GM12865 (cell line): ENCODE results near the gene QPRT.
A peak's percentile ranks its signal among the peaks of the same experiment; 100 is the strongest.

Experiments used
- DNase-seq: peaks from one replicate; pipeline ENCODE4 v3.0.0; 2010; ENCODE audit warnings: low read depth
- H3K4me3 ChIP-seq: 2 replicates; pipeline ENCODE4 v1.5.1; 2011; ENCODE audit warnings: mild to moderate bottlenecking, low read depth, low read length, control low read depth
- CTCF ChIP-seq: IDR thresholded peaks from 2 replicates; pipeline ENCODE4 v1.5.1; 2011; ENCODE audit warnings: low read length, control low read depth, low read depth, inconsistent platforms; ENCODE audit not compliant: insufficient read depth; ENCODE audit errors: missing control alignments

QPRT gene

GRCh38 chr16:29644973-29645693 is 33.8 kb upstream of the QPRT start:
- TF ChIP-seq CTCF, result no peak
- peak; percentile 49 for DNase-seq
- H3K4me3 ChIP-seq, result peak overlapping the region; percentile 0; the same call in 1 of the 2 replicates

- no peak overlapping the region for H3K4me3 ChIP-seq
- TF ChIP-seq CTCF, result no peak
- DNase-seq, result peak; percentile 90
These were observed 33.2 kb upstream of the QPRT start for GRCh38 chr16:29645694-29646187.

GRCh38 chr16:29646947-29647346 is 32.0 kb upstream of the QPRT start:
- DNase-seq, result no peak
- TF ChIP-seq CTCF, result no peak
- no peak overlapping the region for H3K4me3 ChIP-seq

GRCh38 chr16:29649588-29650494 is 29.1 kb upstream of the QPRT start:
- no peak for TF ChIP-seq CTCF
- H3K4me3 ChIP-seq, result no peak overlapping the region
- no peak for DNase-seq

- no peak for TF ChIP-seq CTCF
These were observed 28.2 kb upstream of the QPRT start for GRCh38 chr16:29650771-29651170.

GRCh38 chr16:29651774-29652349 is 27.1 kb upstream of the QPRT start:
- H3K4me3 ChIP-seq, result no peak overlapping the region
- DNase-seq, result no peak
- no peak for TF ChIP-seq CTCF

More at GRCh38 chr16:29650771-29651170, 28.2 kb upstream of the QPRT start:
- no peak overlapping the region for H3K4me3 ChIP-seq
- no peak for DNase-seq
